ENCODE results near the gene DHX40. TPM values are rescaled to one million over a fixed set of nuclear protein-coding genes. Genes with fewer than 3 reads are reported as not detected.
A peak's percentile ranks its signal among the peaks of the same experiment; 100 is the strongest.

The DHX40 gene
- total and polyA plus RNA-seq, 2 of the 13 experiments (the other 11 are each of a cell fraction or from before 2014, with no cell fraction given), result 22.2 to 37.0 TPM

- TF ChIP-seq ZNF136 (CRISPR knock-in tag; IDR thresholded peaks at IDR 0.05; ENCODE audit: low read depth) (no peak), ARID5B (CRISPR knock-in tag; IDR thresholded peaks at IDR 0.05) (peak; percentile 70), HNRNPLL (IDR thresholded peaks at IDR 0.05; ENCODE audit: low read depth, low read length, poor library complexity, severe bottlenecking) (peak; percentile 79), HMGXB4 (CRISPR knock-in tag; IDR thresholded peaks at IDR 0.05; ENCODE audit: borderline replicate concordance in 1 of 2, low read depth in 1 of 2) (peak; percentile 84 to 91), ZFP37 (CRISPR knock-in tag; IDR thresholded peaks at IDR 0.05; ENCODE audit: borderline replicate concordance) (no peak; the same call in 1 of the 2 replicates), KAT2B (IDR thresholded peaks at IDR 0.05; ENCODE audit: borderline replicate concordance, low read depth, low read length) (no peak), HCFC1 (IDR thresholded peaks at IDR 0.05; ENCODE audit: low read depth, low read length) (peak; percentile 58), NFYC (CRISPR knock-in tag; IDR thresholded peaks at IDR 0.05) (peak; percentile 54), ZNF780A (CRISPR knock-in tag; IDR thresholded peaks at IDR 0.05) (peak; percentile 92), ZNF546 (CRISPR knock-in tag; conservative IDR thresholded peaks at IDR 0.05) (peak; percentile 97), MBNL3 (CRISPR knock-in tag; conservative IDR thresholded peaks at IDR 0.05) (no peak), KDM2A (CRISPR knock-in tag; IDR thresholded peaks at IDR 0.05; ENCODE audit: borderline replicate concordance, low read depth) (peak; percentile 81; the same call in 1 of the 2 replicates), NR2F2 (IDR thresholded peaks at IDR 0.05; ENCODE audit: borderline replicate concordance, low read depth) (no peak; the same call in 1 of the 2 replicates), ZNF367 (CRISPR knock-in tag; IDR thresholded peaks at IDR 0.05; ENCODE audit: borderline replicate concordance) (peak; percentile 97), ZNF563 (CRISPR knock-in tag; IDR thresholded peaks at IDR 0.05) (peak; percentile 97), HMG20A (CRISPR knock-in tag; IDR thresholded peaks at IDR 0.05; ENCODE audit: borderline replicate concordance) (no peak), THRA (CRISPR knock-in tag; IDR thresholded peaks at IDR 0.05; ENCODE audit: borderline replicate concordance) (peak; percentile 75), NFIB (CRISPR knock-in tag; IDR thresholded peaks at IDR 0.05; ENCODE audit: borderline replicate concordance) (peak; percentile 59; the same call in 1 of the 2 replicates), FOXJ3 (CRISPR knock-in tag; IDR thresholded peaks at IDR 0.05; ENCODE audit: borderline replicate concordance) (peak; percentile 74)
- TF ChIP-seq, protein P1, sequence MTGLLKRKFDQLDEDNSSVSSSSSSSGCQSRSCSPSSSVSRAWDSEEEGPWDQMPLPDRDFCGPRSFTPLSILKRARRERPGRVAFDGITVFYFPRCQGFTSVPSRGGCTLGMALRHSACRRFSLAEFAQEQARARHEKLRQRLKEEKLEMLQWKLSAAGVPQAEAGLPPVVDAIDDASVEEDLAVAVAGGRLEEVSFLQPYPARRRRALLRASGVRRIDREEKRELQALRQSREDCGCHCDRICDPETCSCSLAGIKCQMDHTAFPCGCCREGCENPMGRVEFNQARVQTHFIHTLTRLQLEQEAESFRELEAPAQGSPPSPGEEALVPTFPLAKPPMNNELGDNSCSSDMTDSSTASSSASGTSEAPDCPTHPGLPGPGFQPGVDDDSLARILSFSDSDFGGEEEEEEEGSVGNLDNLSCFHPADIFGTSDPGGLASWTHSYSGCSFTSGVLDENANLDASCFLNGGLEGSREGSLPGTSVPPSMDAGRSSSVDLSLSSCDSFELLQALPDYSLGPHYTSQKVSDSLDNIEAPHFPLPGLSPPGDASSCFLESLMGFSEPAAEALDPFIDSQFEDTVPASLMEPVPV (CRISPR knock-in tag; IDR thresholded peaks at IDR 0.05), result peak; percentile 94; the same call in 1 of the 2 replicates
These were observed at the start of gene DHX40 (continued) for GRCh38 chr17:59565171-59565958.

Data from HepG2 (cell line).